ENCODE results near the gene PIN4. TPM values are rescaled to one million over a fixed set of nuclear protein-coding genes. Genes with fewer than 3 reads are reported as not detected.

PIN4 gene
- total and polyA plus RNA-seq, 2 of the 8 experiments (the other 6 are each of a cell fraction or from before 2014, with no cell fraction given): 4.8 to 9.4 TPM

DNA sequence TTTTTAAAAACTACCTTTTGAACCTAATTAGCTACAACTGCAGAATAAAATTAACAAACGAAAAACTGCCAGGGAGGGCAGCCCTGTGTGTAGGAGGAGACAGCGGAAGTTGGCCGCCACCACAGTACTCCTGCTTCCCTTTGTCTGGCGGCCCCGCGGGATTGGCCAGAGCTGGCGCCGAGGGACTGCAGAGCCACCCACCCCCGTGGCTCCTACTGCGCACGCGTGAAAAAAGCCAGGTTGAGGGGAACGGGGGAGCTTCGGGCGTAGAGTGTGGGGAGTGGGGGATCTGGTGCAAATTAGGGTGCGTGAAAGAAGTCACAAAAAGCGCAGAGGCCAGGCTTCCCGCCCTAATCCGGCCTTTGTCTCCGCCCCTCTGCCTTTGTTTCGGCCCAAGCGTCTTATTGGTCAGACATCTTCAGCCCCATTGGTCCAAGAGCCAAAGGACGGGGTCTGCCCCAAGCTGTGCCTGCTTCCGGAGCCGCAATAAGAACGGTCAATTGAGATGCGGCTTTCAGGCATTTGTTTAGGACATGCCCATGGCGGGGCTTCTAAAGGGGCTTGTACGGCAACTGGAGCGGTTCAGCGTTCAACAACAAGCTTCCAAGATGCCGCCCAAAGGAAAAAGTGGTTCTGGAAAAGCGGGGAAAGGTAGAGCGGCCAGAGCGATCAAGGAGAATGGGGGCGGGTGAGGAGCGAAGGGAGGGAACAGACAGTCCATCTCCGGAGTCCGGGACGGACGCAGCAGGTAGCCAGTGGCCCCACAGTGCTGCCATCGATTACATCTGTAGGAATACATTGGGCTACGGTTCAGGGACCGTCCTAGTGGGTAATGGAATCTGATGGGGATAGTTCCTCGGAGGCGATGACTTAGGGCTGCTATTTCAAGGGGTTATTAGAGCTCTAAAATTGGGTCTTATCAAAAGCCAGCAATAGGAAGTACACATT is at the start of gene PIN4 (continued):
- TF ChIP-seq HDAC2 (IDR thresholded peaks at IDR 0.05; ENCODE audit: borderline replicate concordance in 1 of 2, low read depth in 2 of 2, low read length in 2 of 2) (peak in 1 of 2 experiments; percentile 46; a peak in 1 of 4 replicates), POLR2AphosphoS5 (IDR thresholded peaks at IDR 0.05; ENCODE audit: low read depth, low read length) (peak; percentile 82), KDM5A (IDR thresholded peaks at IDR 0.05; ENCODE audit: low read length) (0 out of 2 replicates have a peak, but pooled peaks have one; percentile 49), POLR2A (IDR thresholded peaks at IDR 0.05; ENCODE audit: control extremely low read depth in 1 of 2, low read depth in 2 of 2, low read length in 2 of 2) (peak; percentile 41 to 86; a peak in 2 of 3 replicates), TAF1 (IDR thresholded peaks at IDR 0.05; ENCODE audit: low read depth, low read length) (peak; percentile 77), SUZ12 (IDR thresholded peaks at IDR 0.05; ENCODE audit: low read length) (no peak)

All from H1 (cell line).